Kidney (tissue), 14 donors: ENCODE data around the gene PEX14. TPM values are rescaled to one million over a fixed set of nuclear protein-coding genes. Genes with fewer than 3 reads are reported as not detected.
A peak's percentile ranks its signal among the peaks of the same experiment; 100 is the strongest.

Experiments
- DNase-seq, 5 donors: peaks; one replicate each; pipeline ENCODE4 v3.0.0-alpha.2; 2013 to 2020
- FAIRE-seq: peaks from 2 replicates; lab custom pipeline; 2012; peaks lifted over from hg19 to GRCh38; lab: Jason Lieb, UNC
- H3K27ac ChIP-seq, 2 donors: one replicate each; pipeline ENCODE4 v1.7.0; 2013; ENCODE audit warnings: low read depth in 2 of 2, low read length in 2 of 2, inconsistent platforms in 1 of 2
- H3K27me3 ChIP-seq: one replicate; pipeline ENCODE4 v1.7.1; 2013; ENCODE audit warnings: low read length, inconsistent platforms; ENCODE audit not compliant: control insufficient read depth, insufficient read depth
- H3K36me3 ChIP-seq, 3 donors: one replicate each; pipeline versions ENCODE4 v1.7.0 to v1.7.1; 2013; ENCODE audit warnings: low read length in 3 of 3, control low read depth in 1 of 3, inconsistent platforms in 1 of 3; ENCODE audit not compliant: insufficient read depth in 3 of 3, control insufficient read depth in 2 of 3
- H3K4me1 ChIP-seq, 3 donors: one replicate each; pipeline versions ENCODE4 v1.7.0 to v1.7.1; 2013; ENCODE audit warnings: low read length in 3 of 3, inconsistent platforms in 1 of 3, low read depth in 1 of 3; ENCODE audit not compliant: control insufficient read depth in 2 of 3, insufficient read depth in 2 of 3
- H3K4me3 ChIP-seq, 3 donors: one replicate each; pipeline versions ENCODE4 v1.7.0 to v1.8.1; 2013; ENCODE audit warnings: low read length in 3 of 3, control low read depth in 1 of 3, inconsistent platforms in 1 of 3
- H3K9ac ChIP-seq, 3 donors: one replicate each; pipeline versions ENCODE4 v1.7.0 to v1.7.1; 2013; ENCODE audit warnings: low read length in 3 of 3, control low read depth in 1 of 3, inconsistent platforms in 1 of 3
- H3K9me3 ChIP-seq, 3 donors: one replicate each; pipeline versions ENCODE4 v1.7.0 to v1.7.1; 2013; ENCODE audit warnings: low read length in 3 of 3, control low read depth in 1 of 3, inconsistent platforms in 1 of 3; ENCODE audit not compliant: control insufficient read depth in 2 of 3, insufficient read depth in 1 of 3
- CTCF ChIP-seq: IDR thresholded peaks from 3 replicates; pipeline ENCODE4 v1.5.1; 2012; ENCODE audit warnings: mild to moderate bottlenecking, moderate library complexity, borderline replicate concordance; ENCODE audit not compliant: insufficient read depth; ENCODE audit errors: extremely low read depth
- intact Hi-C: fragments of 100-400 bp; cut with DNase I; formaldehyde crosslinking; loops from one replicate; pipeline ENCODE4 v1.11.1; 2022
- polyA plus RNA-seq: library from polyadenylated mRNA; stranded (reverse); fragments of 350-450 nt; fragmentation: Illumina TruSeq; extraction: RNeasy Lipid Tissue Mini Kit (QIAGEN cat#74804); gene quantifications from one replicate; pipeline ENCODE4 v1.2.3, GENCODE V29; 2014; ENCODE audit warnings: low read depth, low replicate concordance; ENCODE audit not compliant: insufficient read depth
- total RNA-seq: library from RNA; stranded (reverse); fragmentation: NEBNext Ultra II Directional; extraction: Animal tissue kit (Norgen Biotek cat#: 25700); gene quantifications from one replicate; pipeline ENCODE4 v1.2.1, GENCODE V29; 2021
- donor health status: control.
- donor health status: control.
- donor health status: control.
- donor health status: control.
- donor health status: control.
- donor health status: DM: yes; HTN: yes; CAD: no.
- donor health status: Normal renal cell carcinoma (clear cell type).

PEX14 gene
- total and polyA plus RNA-seq, 2 donors from 2014 or later: 22.8 to 25.8 TPM

GRCh38 chr1:10626791-10627410 lies 152.2 kb downstream of the PEX14 start:
- peaks cover 0 to 13% (median 10%) of the 10 kb centered on the region in 3 donors for H3K4me1 ChIP-seq
- H3K27me3 ChIP-seq: no peaks in the 10 kb centered on the region
- H3K4me3 ChIP-seq: no peak overlapping the region
- no peak for TF ChIP-seq CTCF
- intact Hi-C loops: no loop called here
- FAIRE-seq: no peak
- peak in 1 of 5 donors; percentile 28 for DNase-seq
- H3K36me3 ChIP-seq: peaks cover 0 to 7% (median 0%) of the 10 kb centered on the region in 3 donors
- no peak overlapping the region for H3K27ac ChIP-seq
- no peak overlapping the region for H3K9ac ChIP-seq
- H3K9me3 ChIP-seq: no peaks in the 10 kb centered on the region

GRCh38 chr1:10628685-10629084 lies 153.9 kb downstream of the PEX14 start:
- no peak overlapping the region for H3K9ac ChIP-seq
- H3K9me3 ChIP-seq: no peaks in the 10 kb centered on the region
- H3K4me3 ChIP-seq: no peak overlapping the region
- TF ChIP-seq CTCF: no peak
- FAIRE-seq: no peak
- peaks cover 0 to 13% (median 10%) of the 10 kb centered on the region in 3 donors for H3K4me1 ChIP-seq
- no peak for DNase-seq
- peaks cover 0 to 7% (median 0%) of the 10 kb centered on the region in 3 donors for H3K36me3 ChIP-seq
- H3K27ac ChIP-seq: peak overlapping the region in 1 of 2 donors; percentile 34
- no peaks in the 10 kb centered on the region for H3K27me3 ChIP-seq
- intact Hi-C loops: no loop called here

- Histone ChIP-seq H3K27ac (peak overlapping the region in 1 of 2 donors; percentile 34), H3K9ac (no peak overlapping the region), H3K4me3 (no peak overlapping the region), H3K4me1 (peaks cover 0 to 13% (median 10%) of the 10 kb centered on the region in 3 donors), H3K27me3 (no peaks in the 10 kb centered on the region), H3K9me3 (no peaks in the 10 kb centered on the region), H3K36me3 (peaks cover 0 to 6% (median 0%) of the 10 kb centered on the region in 3 donors)
- intact Hi-C loops: no loop called here
- peak in 1 of 5 donors; percentile 73 for DNase-seq
- no peak for FAIRE-seq
- no peak for TF ChIP-seq CTCF
Observed at GRCh38 chr1:10629091-10629815, 154.5 kb downstream of the PEX14 start.
